Uterus (tissue), 2 donors: ENCODE results near the gene AMOTL1.

Experiments
- CTCF ChIP-seq, 4 experiments: fragments of 200-600 bp in 2 of 4; fragments of 450-650 bp in 2 of 4; sonication (generic) in 2 of 4; IDR thresholded peaks; one replicate each; pipeline ENCODE4 v1.5.1; 2016 to 2019; ENCODE audit warnings: antibody characterized with exemption in 4 of 4, mild to moderate bottlenecking in 2 of 4, moderate library complexity in 1 of 4
- POLR2A ChIP-seq, 2 donors: fragments of 450-650 bp; IDR thresholded peaks; one replicate each; pipeline ENCODE4 v1.6.1; 2016; ENCODE audit warnings: antibody characterized with exemption in 2 of 2, mild to moderate bottlenecking in 1 of 2, moderate library complexity in 1 of 2

GRCh38 chr11:94790661-94791180 lies 22.6 kb downstream of the AMOTL1 start:
- no peak for TF ChIP-seq CTCF (IDR thresholded peaks at IDR 0.05)
- no peak for TF ChIP-seq POLR2A (IDR thresholded peaks at IDR 0.05)
